Tibial nerve (tissue), 4 donors: ENCODE measurements around the gene SLC6A9.

ENCODE experiments used
- EP300 ChIP-seq, 2 donors: sonication (generic); formaldehyde crosslinking; IDR thresholded peaks; one replicate each; pipeline ENCODE4 v1.6.1; 2017; ENCODE audit warnings: antibody characterized with exemption in 2 of 2, mild to moderate bottlenecking in 1 of 2
- POLR2A ChIP-seq, 2 donors: fragments of 450-650 bp; IDR thresholded peaks; one replicate each; pipeline ENCODE4 v1.6.1; 2017; ENCODE audit warnings: antibody characterized with exemption in 2 of 2, mild to moderate bottlenecking in 2 of 2, moderate library complexity in 2 of 2
- TF ChIP-seq, protein P1 (sequence below), 5 experiments: fragments of 200-600 bp in 3 of 5; fragments of 450-650 bp in 2 of 5; sonication (generic) in 3 of 5; IDR thresholded peaks; one replicate each; pipeline ENCODE4 v1.5.1; 2016 to 2019; ENCODE audit warnings: antibody characterized with exemption in 5 of 5, mild to moderate bottlenecking in 3 of 5, moderate library complexity in 2 of 5

DNA sequence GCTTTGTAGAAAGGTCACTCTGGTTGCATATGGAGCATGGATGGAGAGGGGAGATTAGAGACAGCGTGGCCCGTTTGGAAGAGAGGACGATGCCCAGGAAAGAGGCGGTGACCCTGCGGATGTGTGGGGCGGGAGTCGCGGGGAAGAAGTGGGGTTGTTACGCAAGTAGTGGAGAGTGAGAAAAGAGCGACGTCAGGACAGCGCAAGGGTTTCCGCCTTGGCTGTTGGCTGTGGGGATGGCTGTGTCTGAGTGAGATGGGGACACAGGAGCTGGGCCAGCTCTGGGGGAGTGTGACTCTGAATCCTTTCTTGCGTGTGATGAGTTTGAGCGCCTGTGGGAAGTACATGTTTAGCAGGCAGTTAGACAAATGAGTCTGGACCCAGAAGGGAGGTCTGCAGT, 48.5 kb downstream of the SLC6A9 start:
- TF ChIP-seq, protein P1, sequence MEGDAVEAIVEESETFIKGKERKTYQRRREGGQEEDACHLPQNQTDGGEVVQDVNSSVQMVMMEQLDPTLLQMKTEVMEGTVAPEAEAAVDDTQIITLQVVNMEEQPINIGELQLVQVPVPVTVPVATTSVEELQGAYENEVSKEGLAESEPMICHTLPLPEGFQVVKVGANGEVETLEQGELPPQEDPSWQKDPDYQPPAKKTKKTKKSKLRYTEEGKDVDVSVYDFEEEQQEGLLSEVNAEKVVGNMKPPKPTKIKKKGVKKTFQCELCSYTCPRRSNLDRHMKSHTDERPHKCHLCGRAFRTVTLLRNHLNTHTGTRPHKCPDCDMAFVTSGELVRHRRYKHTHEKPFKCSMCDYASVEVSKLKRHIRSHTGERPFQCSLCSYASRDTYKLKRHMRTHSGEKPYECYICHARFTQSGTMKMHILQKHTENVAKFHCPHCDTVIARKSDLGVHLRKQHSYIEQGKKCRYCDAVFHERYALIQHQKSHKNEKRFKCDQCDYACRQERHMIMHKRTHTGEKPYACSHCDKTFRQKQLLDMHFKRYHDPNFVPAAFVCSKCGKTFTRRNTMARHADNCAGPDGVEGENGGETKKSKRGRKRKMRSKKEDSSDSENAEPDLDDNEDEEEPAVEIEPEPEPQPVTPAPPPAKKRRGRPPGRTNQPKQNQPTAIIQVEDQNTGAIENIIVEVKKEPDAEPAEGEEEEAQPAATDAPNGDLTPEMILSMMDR (IDR thresholded peaks at IDR 0.05), result no peak
- no peak for TF ChIP-seq POLR2A (IDR thresholded peaks at IDR 0.05)
- no peak for TF ChIP-seq EP300 (IDR thresholded peaks at IDR 0.05)
